ENCODE results near the gene GRIN2D.

Gene GRIN2D

DNA sequence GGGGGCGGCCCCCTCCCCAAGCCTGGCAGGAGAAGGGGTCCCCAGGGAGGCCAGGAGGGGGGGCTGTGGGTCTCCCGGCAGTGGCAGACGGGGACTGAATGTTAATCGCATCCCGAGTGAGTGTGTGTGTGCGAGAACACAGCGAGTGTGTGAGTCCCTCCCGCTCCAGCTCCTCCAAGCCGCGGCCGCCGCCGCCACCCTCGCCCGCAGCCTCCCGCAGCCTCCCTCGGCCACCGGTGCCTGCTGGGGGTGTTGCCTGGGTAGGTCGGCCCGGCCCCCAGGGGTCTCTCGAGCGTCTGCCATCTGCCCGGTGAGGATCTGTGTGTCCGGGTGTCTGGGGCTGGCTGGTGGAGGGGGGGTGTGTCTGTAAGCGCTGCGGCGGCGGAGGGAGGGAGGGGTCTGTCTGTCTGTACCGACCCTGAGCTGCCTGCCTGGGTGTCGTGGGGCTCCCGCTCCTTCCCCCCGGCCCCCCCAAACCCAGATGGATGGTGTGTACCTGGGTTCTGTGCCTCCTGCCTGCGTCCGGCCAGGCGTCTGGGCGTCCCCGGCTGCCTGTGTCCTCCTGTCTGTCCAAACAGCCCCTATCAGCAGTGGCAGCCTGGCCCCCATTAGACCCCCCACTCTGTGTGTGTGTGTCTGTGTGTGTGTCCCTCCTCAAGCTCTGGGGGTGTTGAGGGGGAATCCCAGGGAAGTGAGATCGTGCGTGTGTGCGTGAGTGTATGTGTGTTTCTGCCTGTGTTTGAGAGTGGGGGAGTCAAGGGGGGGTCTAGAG, at the start of gene GRIN2D:
Gene GRIN2D, plus strand, starts transcription at position 110 of the 772 bp plus-strand sequence. CDS start 4,725 bp downstream, outside the sequence.
- DNase-seq (ENCODE audit: low read depth in 2 of 2), result no peak

GRCh38 chr19:48344892-48345291, 48.6 kb upstream of the GRIN2D start:
- no peak for DNase-seq (ENCODE audit: low read depth in 2 of 2)

GRCh38 chr19:48346191-48346590, 47.3 kb upstream of the GRIN2D start:
- no peak for DNase-seq (ENCODE audit: low read depth in 2 of 2)

- no peak for DNase-seq (ENCODE audit: low read depth in 2 of 2)
These were observed 45.4 kb upstream of the GRIN2D start for GRCh38 chr19:48348045-48348444.

DNA sequence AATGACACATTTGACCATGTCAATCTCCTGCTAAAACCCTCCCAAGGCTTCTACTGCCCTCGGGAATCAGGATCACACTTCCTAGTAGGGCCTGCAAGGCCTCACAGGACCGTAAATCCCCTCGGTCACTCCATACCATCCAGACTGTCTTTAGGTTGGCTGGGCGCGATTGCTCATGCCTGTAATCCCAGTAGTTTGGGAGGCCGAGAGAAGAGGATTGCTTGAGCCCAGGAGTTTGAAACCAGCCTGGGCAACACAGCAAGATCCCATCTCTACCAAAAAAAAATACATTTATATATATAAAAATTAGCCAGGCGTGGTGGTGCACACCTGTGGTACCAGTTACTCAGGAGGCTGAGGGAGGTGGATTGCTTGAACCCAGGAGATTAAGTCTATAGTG, 44.7 kb upstream of the GRIN2D start:
- no peak for DNase-seq (ENCODE audit: low read depth in 2 of 2)

DNA sequence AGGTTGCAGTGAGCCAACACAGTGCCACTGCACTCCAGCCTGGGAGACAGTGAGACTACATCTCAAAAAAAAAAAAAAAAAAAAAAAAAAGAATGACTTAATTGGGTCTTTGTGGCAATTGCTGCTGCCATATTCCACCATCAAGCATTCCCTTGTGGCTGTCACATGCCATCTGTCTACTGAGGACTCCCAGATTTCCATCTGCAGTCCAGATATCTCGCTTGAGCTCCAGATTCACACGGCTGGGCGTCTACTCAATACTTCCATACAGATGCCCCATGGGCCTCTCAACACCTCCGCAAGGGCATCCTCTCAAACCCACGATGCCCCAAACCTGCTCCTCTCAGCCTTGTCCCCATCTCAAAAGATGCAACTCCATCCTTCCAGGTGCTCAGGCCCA, 42.6 kb upstream of the GRIN2D start:
- no peak for DNase-seq (ENCODE audit: low read depth in 2 of 2)

DNA sequence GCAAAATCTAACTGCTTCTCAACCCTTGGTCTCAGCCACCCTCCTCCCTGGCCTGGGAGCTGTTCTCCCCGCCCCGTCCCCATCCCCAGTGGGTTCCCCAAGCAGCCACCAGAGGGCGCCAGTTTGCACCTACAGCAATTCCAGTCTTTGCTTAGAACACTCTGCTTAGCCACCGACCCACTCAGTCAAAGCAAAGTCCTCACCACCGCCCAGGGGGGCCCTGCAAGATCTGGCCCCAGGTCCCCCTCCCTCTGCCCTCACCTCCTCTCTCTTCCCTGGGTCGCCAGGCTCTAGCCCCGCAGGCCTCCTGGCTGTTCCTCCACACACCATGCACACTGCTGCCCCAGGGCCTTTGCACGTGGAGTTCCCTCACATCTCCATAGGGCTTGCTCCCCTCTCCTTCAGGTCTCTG, 42.1 kb upstream of the GRIN2D start:
- DNase-seq (ENCODE audit: low read depth in 2 of 2), result peak; percentile 56 to 70

DNA sequence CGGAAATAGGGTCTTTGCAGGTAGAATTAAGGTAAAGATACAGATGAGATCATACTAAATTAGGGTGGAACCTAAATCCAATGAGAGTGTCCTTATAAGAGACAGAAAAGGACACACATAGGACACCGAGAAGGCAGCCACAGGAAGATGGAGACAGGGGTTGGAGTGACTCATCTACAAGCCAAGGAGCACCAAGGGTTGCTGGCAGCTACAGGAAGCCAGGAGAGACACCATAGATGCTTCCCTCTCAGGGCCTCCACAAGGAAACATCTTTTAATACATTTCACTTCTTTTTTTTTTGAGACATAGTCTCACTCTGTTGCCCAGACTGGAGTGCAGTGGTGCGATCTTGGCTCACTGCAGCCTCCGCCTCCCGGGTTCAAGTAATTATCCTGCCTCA, 39.8 kb upstream of the GRIN2D start:
- DNase-seq (ENCODE audit: low read depth in 2 of 2), result no peak

DNA sequence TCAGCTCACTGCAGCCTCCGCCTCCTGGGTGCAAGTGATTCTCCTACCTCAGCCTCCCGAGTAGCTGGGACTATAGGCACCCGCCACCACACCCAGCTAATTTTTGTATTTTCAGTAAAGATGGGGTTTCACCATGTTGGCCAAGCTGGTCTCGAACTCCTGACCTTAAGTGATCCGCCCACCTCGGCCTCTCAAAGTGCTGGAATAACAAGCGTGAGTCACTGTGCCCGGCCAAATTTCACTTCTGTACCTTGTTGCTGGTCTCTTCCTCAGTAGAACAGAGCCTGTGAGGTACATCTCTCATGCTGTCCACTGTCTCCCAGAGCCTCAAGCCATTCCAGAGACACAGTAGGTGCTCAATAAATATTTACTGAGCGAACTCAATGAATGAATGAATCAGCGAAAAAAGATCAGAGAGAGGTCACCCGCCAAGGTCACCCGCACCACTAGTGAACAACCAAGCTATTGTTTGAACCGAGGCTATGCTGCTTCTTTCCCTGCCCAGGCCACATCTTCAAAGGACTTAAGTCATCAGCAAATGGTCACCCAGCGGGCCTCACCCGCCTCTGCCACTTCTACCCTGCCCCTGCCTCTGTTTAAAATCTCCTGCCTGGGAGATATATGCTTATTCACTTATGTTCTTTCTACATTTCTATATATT, 39.0 kb upstream of the GRIN2D start:
- no peak for DNase-seq (ENCODE audit: low read depth in 2 of 2)

- DNase-seq (ENCODE audit: low read depth in 2 of 2), result no peak
These were observed 38.0 kb upstream of the GRIN2D start for GRCh38 chr19:48355365-48355954.

- DNase-seq (ENCODE audit: low read depth in 2 of 2), result no peak
These were observed 34.3 kb upstream of the GRIN2D start for GRCh38 chr19:48359123-48359522.

DNA sequence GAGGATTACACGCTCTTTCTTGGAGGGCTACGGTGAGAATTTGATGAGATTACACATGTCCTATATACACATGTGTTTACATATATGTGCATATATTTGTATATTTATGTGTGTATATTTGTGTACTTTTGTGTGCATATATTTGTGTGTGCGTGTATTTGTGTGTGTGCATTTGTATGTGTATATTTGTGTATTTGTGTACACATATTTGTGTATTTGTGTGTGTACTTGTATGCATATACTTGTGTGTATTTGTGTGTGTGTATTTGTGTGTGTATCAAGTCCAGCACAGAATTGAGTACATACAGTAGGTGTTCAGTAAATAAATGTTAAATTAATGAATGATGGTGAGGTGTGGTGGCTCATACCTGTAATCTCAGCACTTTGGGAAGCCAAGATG, 31.6 kb upstream of the GRIN2D start:
- DNase-seq (ENCODE audit: low read depth in 2 of 2), result no peak

DNA sequence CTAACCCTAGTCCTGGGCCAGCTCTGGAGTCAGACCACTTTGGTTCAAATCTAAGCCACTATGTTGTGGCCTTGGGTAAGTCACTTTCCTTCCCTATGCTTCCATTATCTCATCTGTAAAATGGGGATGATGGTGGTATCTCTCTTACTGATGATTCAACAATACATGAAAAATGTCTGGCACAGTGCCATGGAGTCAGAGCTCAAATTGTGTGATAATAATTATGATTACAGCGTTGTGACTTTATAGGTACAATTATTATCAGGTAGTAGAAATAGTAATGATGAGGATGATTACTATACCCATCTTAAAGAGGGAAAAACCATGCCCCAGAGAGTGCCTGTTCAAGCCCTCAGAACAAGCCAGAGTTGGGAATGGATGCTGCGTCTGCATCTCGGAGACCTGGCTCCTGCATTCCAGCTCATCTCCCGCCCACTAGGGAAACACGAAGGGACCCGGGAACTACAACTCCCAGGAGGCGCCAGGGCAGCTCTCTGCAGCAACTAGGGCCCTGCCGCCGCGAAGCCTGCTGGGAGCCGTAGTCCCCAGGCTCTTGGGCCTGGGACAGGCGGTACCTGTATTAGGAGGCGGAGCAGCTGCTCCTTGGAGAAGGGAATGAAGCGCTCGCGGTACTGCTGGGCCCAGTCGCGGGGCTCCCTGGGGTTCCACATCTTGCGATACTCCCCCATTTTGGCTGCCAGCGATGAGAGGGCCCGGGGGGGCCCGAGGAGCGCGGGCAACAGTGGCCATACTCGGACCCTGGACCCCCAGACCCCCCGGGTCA, 30.6 kb upstream of the GRIN2D start:
- DNase-seq (ENCODE audit: low read depth in 2 of 2), result peak; percentile 77 to 80

DNA sequence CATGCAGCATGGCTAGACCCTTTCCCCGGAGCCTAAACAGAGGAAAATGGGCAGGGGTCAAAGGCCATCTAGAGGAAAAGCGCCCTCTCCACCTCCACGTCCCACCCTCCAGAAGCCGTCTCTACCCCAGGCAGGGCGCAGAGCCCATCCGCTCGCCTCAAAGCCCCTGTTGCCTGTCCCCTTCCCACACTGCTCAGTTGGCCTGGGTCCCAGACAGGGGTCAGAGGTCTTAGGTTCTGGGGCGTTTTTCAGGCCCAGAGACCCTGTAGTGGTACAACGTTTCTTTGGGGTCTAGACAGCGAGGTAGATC, 30.0 kb upstream of the GRIN2D start:
- DNase-seq (ENCODE audit: low read depth in 2 of 2), result no peak

GRCh38 chr19:48363810-48364597, 29.5 kb upstream of the GRIN2D start, which contains the start of the genes SYNGR4 and TMEM143:
TSS of gene SYNGR4 (plus strand) at chr19:48364367. CDS start at chr19:48365843, 1,476 bp downstream.
TSS of gene TMEM143 (minus strand) at chr19:48363940. CDS start at chr19:48363920, 20 bp downstream.
- peak; percentile 92 to 93 for DNase-seq (ENCODE audit: low read depth in 2 of 2)

DNA sequence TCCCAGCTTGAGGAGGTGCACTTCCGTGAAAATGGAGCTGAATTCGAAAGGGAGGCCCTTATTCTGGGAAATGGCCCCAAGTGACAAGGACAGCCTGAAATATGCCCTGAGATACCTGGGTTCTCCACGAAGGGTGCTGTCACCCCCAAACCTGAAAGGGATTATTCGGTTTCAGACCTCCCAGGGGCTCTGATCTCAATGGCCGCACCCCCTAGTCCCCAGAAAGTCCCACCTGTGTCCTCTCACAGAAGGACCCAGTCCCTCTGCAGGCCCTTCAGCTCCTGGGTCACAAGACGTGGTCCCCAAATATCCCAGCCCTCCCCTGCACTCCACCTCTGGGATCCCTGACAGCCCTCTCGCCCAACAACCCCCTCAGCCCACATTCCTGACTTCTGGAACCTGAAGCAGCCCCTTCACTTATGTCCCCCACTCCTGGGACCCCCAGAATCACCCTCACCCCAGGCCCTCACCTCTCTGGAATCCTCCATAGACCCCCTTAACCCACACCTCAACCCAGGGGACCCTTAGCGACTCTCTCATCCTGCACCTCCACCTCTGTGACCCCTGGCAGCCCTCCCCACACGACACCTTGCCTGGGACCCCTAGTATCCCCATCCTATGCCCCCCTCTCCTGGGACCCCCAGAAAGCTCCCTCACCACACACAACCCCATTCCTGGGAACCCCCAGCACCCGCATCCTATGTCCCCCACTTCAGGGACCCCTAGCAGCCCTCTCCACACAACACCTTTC, 28.7 kb upstream of the GRIN2D start:
- no peak for DNase-seq (ENCODE audit: low read depth in 2 of 2)

DNA sequence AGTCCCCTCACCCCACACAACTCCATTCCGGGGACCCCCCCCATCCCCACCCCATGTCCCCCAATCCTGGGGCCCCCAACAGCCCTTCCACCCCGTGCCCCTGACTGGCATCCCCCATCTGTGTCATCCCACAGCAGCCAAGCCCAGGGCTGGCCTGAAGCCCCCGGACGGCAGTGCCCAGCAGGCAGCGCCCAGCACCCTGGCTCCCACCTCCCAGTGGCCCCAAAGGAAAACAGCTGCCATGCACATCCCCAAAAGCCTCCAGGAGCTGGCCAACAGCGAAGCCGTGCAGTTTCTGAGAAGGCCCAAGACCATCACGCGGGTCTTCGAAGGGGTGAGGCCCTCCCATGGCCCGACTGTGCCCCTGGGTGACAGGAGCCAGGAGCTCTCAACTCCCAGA, 27.9 kb upstream of the GRIN2D start:
- DNase-seq (ENCODE audit: low read depth in 2 of 2), result no peak

GRCh38 chr19:48367855-48368254, 25.6 kb upstream of the GRIN2D start:
- no peak for DNase-seq (ENCODE audit: low read depth in 2 of 2)

- no peak for DNase-seq (ENCODE audit: low read depth in 2 of 2)
These were observed 24.5 kb upstream of the GRIN2D start for GRCh38 chr19:48368936-48369335.

DNA sequence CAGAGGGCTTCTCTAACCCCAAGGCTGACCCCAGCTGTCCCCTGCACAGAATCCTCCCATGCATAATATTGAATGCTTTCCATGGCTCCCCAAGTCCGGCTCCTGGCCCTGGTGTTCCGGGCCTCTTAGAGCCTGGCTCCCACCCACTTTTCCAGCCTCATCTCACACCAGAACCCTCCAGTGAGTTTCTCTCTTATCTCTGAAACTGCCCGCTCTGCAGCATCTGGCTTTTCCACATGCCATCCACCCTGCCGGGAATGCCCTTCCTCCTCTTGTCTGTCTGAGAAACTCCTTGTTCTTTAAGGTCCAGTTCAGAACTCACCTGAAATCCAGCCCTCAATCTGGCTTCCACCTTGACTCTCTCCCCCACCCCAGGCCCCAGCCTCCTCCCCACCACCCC, 22.5 kb upstream of the GRIN2D start:
- DNase-seq (ENCODE audit: low read depth in 2 of 2), result no peak

GRCh38 chr19:48371367-48371766, 22.1 kb upstream of the GRIN2D start:
- DNase-seq (ENCODE audit: low read depth in 2 of 2), result no peak

Data from stimulated activated CD8-positive, alpha-beta memory T cell treated with anti-CD3 and anti-CD28 coated beads, Interleukin-7, amount 100 ng/mL, for 1 hour (primary cell).